Endothelial cell of umbilical vein (primary cell): ENCODE results near the gene CNTNAP2. TPM values are rescaled to one million over a fixed set of nuclear protein-coding genes. Genes with fewer than 3 reads are reported as not detected.

Source experiments
- BruUV-seq: library from RNA; stranded (reverse); fragments of 400-500 nt; replicated peaks from 2 replicates; lab custom pipeline; 2021; lab: Mats Ljungman, UMichigan
- CTCF ChIA-PET: fragments of 300-600, 350-600 bp; sonication (Branson Sonifier 250); formaldehyde crosslinking; loops from one replicate; lab custom pipeline; 2021; ENCODE audit warnings: antibody characterized with exemption, inconsistent platforms; lab: Charles Lee
- POLR2A ChIA-PET: fragments of 300-600, 350-600 bp; sonication (Branson Sonifier 250); formaldehyde crosslinking; loops from one replicate; lab custom pipeline; 2021; ENCODE audit warnings: antibody characterized with exemption, inconsistent platforms; lab: Charles Lee
- DNase-seq: peaks from one replicate; pipeline ENCODE4 v3.0.0-alpha.2; 2011; ENCODE audit warnings: low read depth, low spot score
- FAIRE-seq: peaks from 2 replicates; lab custom pipeline; 2011; peaks lifted over from hg19 to GRCh38; lab: Jason Lieb, UNC
- H2AFZ ChIP-seq: 2 replicates; pipeline ENCODE4 v1.6.0; 2012; ENCODE audit warnings: low read depth, low read length, control low read depth, inconsistent platforms
- H3K27ac ChIP-seq: 2 replicates; pipeline ENCODE4 v1.5.1; 2011; ENCODE audit warnings: low read depth, mild to moderate bottlenecking, control low read depth, low read length, moderate library complexity; ENCODE audit not compliant: insufficient read depth
- H3K27me3 ChIP-seq, 2 experiments: 2 replicates each; pipeline versions ENCODE4 v1.6.0 to v1.6.1; 2011; ENCODE audit warnings: low read length in 2 of 2, mixed read lengths in 1 of 2; ENCODE audit not compliant: control insufficient read depth in 2 of 2, insufficient read depth in 2 of 2
- H3K36me3 ChIP-seq, 2 experiments: 2 replicates in 1 of 2; 3 replicates in 1 of 2; pipeline ENCODE4 v1.5.1; 2011; ENCODE audit warnings: low read length in 2 of 2, mild to moderate bottlenecking in 1 of 2, moderate library complexity in 1 of 2; ENCODE audit not compliant: control insufficient read depth in 2 of 2, insufficient read depth in 2 of 2; ENCODE audit errors: extremely low read depth in 1 of 2
- H3K4me1 ChIP-seq: 3 replicates; pipeline ENCODE4 v1.5.1; 2011; ENCODE audit warnings: mild to moderate bottlenecking, low read length; ENCODE audit not compliant: control insufficient read depth, insufficient read depth; ENCODE audit errors: extremely low read depth
- H3K4me2 ChIP-seq: 2 replicates; pipeline ENCODE4 v1.6.1; 2011; ENCODE audit warnings: low read length, control low read depth, mixed read lengths; ENCODE audit not compliant: insufficient read depth
- H3K4me3 ChIP-seq, 3 experiments: fragments of 200-600 bp in 1 of 3; sonication (generic), shearing (Covaris generic) in 1 of 3; replicated peaks in 1 of 3; 2 replicates each; pipeline ENCODE4 v1.5.1; 2011 to 2016; ENCODE audit warnings: control low read depth in 3 of 3, low read length in 3 of 3, mild to moderate bottlenecking in 2 of 3, inconsistent platforms in 1 of 3, low read depth in 1 of 3, moderate library complexity in 1 of 3; ENCODE audit not compliant: insufficient read depth in 1 of 3
- H3K79me2 ChIP-seq: 2 replicates; pipeline ENCODE4 v1.6.0; 2012; ENCODE audit warnings: low read length, inconsistent platforms; ENCODE audit not compliant: control insufficient read depth, insufficient read depth
- H3K9ac ChIP-seq: replicated peaks from 2 replicates; pipeline ENCODE3; 2011; ENCODE audit warnings: low read length, control low read depth; ENCODE audit not compliant: insufficient read depth; ENCODE audit errors: extremely low read depth
- H3K9me1 ChIP-seq: replicated peaks from 3 replicates; pipeline ENCODE4 v1.6.0; 2011; ENCODE audit warnings: mild to moderate bottlenecking, low read length; ENCODE audit not compliant: control insufficient read depth, insufficient read depth; ENCODE audit errors: extremely low read depth
- H3K9me3 ChIP-seq: replicated peaks from 2 replicates; pipeline ENCODE4 v1.5.1; 2012; ENCODE audit warnings: low read length, inconsistent platforms; ENCODE audit not compliant: control insufficient read depth, insufficient read depth
- H4K20me1 ChIP-seq: replicated peaks from 2 replicates; pipeline ENCODE3; 2011; ENCODE audit warnings: mild to moderate bottlenecking, low read length; ENCODE audit not compliant: control insufficient read depth, insufficient read depth; ENCODE audit errors: extremely low read depth
- CTCF ChIP-seq, 2 donors: IDR thresholded peaks; 1 replicate in 1 of 2; 2 replicates in 1 of 2; pipeline ENCODE4 v1.5.1; 2011; ENCODE audit warnings: low read length in 2 of 2, mild to moderate bottlenecking in 2 of 2, moderate library complexity in 2 of 2, control low read depth in 1 of 2, inconsistent platforms in 1 of 2, low read depth in 1 of 2; ENCODE audit not compliant: insufficient read depth in 1 of 2; ENCODE audit errors: extremely low read depth in 1 of 2
- EZH2 ChIP-seq: IDR thresholded peaks from 2 replicates; pipeline ENCODE4 v1.6.1; 2012; ENCODE audit warnings: borderline replicate concordance, low read depth, mild to moderate bottlenecking, moderate library complexity, low read length, inconsistent platforms; ENCODE audit not compliant: severe bottlenecking
- FOS ChIP-seq: IDR thresholded peaks from 2 replicates; pipeline ENCODE4 v1.6.1; 2011; ENCODE audit warnings: mild to moderate bottlenecking, low read length, moderate library complexity, borderline replicate concordance; ENCODE audit not compliant: insufficient read depth
- GATA2 ChIP-seq: IDR thresholded peaks from 2 replicates; pipeline ENCODE4 v1.7.0; 2011; ENCODE audit warnings: low read depth, mild to moderate bottlenecking, moderate library complexity, mixed read lengths, low read length; ENCODE audit not compliant: insufficient read length, insufficient read depth
- JUN ChIP-seq: IDR thresholded peaks from 2 replicates; pipeline ENCODE4 v1.6.1; 2011; ENCODE audit warnings: borderline replicate concordance, low read depth; ENCODE audit not compliant: insufficient read length, insufficient read depth
- MAX ChIP-seq: IDR thresholded peaks from 2 replicates; pipeline ENCODE4 v1.6.1; 2011; ENCODE audit not compliant: insufficient read depth, insufficient read length
- MYC ChIP-seq: IDR thresholded peaks from one replicate; pipeline ENCODE4 v1.6.1; 2011; ENCODE audit warnings: mild to moderate bottlenecking, low read depth, low read length
- POLR2A ChIP-seq: IDR thresholded peaks from 2 replicates; pipeline ENCODE4 v1.6.1; 2012; ENCODE audit warnings: low read depth, mild to moderate bottlenecking, control low read depth, low read length
- POLR2AphosphoS5 ChIP-seq: IDR thresholded peaks from 2 replicates; pipeline ENCODE4 v1.6.1; 2012; ENCODE audit warnings: low read depth, mild to moderate bottlenecking, control low read depth, low read length, moderate library complexity; ENCODE audit not compliant: insufficient read depth
- dilution Hi-C: fragments of 300-500 bp; cut with MboI; formaldehyde crosslinking; loops from one replicate; pipeline ENCODE4 v1.15.0; 2019; ENCODE audit warnings: low sequenced_read_pairs; ENCODE audit not compliant: extremely low pct_ligation_motif_present
- intact Hi-C: fragments of 100-400 bp; cut with micrococcal nuclease; formaldehyde crosslinking; loops from one replicate; pipeline ENCODE4 v1.10.0; 2022
- polyA plus RNA-seq, 4 experiments: library from polyadenylated mRNA; depleted of rRNA in 3 of 4; stranded (reverse) in 3 of 4; unstranded in 1 of 4; fragments of >200 nt; gene quantifications; 2 replicates each; pipeline versions ENCODE4 v1.2.1 to v1.2.3, GENCODE V29; 2011 to 2012; ENCODE audit warnings: missing spikeins in 1 of 4
- total RNA-seq: library from RNA; stranded (reverse); gene quantifications from 2 replicates; pipeline ENCODE4 v1.2.3, GENCODE V29; 2021

The CNTNAP2 gene
- total and polyA plus RNA-seq, 2 donors (not counting 3 experiments of a cell fraction or from before 2014, with no cell fraction given) = not detected

GRCh38 chr7:148056406-148056805 is 1939.8 kb downstream of the CNTNAP2 start:
- Histone ChIP-seq H3K79me2 (no peaks in the 10 kb centered on the region), H3K27me3 (no peaks in the 10 kb centered on the region), H3K36me3 (no peaks in the 10 kb centered on the region), H3K4me1 (no peaks in the 10 kb centered on the region), H3K9ac (no peak overlapping the region), H3K9me3 (peaks cover 2% of the 10 kb centered on the region), H2AFZ (no peak overlapping the region), H3K27ac (no peak overlapping the region), H4K20me1 (no peaks in the 10 kb centered on the region), H3K4me3 (no peak overlapping the region), H3K9me1 (no peaks in the 10 kb centered on the region), H3K4me2 (no peak overlapping the region)
- ChIA-PET CTCF (no interaction called here), POLR2A (no interaction called here)
- FAIRE-seq (no peak), DNase-seq (no peak)
- no TSS peak for BruUV-seq
- dilution Hi-C loops = no loop called here
- intact Hi-C loops = no loop called here
- TF ChIP-seq FOS (no peak), GATA2 (no peak), POLR2A (no peak), CTCF (IDR thresholded peaks at IDR 0.05; ENCODE audit: extremely low read depth in 1 of 2, insufficient read depth in 1 of 2, low read depth in 1 of 2, low read length in 2 of 2) (no peak), JUN (no peak), POLR2AphosphoS5 (no peak), EZH2 (no peak), MYC (no peak), MAX (no peak)
